Epithelial cell of proximal tubule (primary cell): ENCODE data around the gene ZNF429. TPM values are rescaled to one million over a fixed set of nuclear protein-coding genes. Genes with fewer than 3 reads are reported as not detected.
"Not testable (repeated sequence)": the region's sequence is repeated elsewhere in the genome, so short reads cannot be mapped to it uniquely, and the experiment has no call there.

Experiments
- DNase-seq: peaks from one replicate; pipeline ENCODE4 v3.0.0-alpha.2; 2011; ENCODE audit warnings: low read depth
- H3K4me3 ChIP-seq: 2 replicates; pipeline ENCODE4 v1.5.1; 2011; ENCODE audit warnings: low read depth, mild to moderate bottlenecking, low read length
- total RNA-seq: library from RNA; depleted of rRNA; stranded (reverse); fragments of >200 nt; gene quantifications from 2 replicates; pipeline ENCODE4 v1.2.3, GENCODE V29; 2015
- TF ChIP-seq, protein P1 (sequence below): conservative IDR thresholded peaks from 2 replicates; pipeline ENCODE4 v1.5.1; 2012; ENCODE audit warnings: low read depth, mild to moderate bottlenecking, low read length

ZNF429 gene
- total RNA-seq, 1 donor from 2014 or later, result 17.1 TPM

DNA sequence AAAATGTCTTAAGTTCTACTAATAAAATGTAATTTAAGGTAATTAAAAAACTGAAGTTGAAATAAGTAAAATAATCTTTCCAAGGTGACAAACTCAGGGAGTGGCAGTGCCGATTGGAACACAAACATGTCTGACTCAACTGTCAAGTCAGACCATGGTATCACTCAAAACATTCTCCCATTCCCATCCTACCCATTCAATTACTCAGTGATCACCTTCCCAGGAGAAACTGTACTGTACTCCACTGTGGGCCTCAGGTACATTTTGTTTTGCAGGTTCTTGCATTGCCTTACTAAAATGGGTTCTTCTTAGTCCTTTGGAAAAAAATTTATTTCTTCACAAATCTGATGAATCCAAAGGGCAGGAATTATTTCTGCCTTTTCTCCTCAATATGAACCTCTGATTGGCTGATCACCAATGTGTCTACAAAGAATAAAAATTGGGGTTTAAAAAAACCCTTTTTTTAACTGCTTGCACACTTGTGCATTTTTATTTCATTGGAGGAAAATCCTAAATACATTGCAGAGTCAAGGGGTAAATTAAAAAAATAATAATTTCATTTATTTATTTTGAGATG lies 96.8 kb downstream of the ZNF429 start:
- no peak for DNase-seq
- TF ChIP-seq, protein P1, sequence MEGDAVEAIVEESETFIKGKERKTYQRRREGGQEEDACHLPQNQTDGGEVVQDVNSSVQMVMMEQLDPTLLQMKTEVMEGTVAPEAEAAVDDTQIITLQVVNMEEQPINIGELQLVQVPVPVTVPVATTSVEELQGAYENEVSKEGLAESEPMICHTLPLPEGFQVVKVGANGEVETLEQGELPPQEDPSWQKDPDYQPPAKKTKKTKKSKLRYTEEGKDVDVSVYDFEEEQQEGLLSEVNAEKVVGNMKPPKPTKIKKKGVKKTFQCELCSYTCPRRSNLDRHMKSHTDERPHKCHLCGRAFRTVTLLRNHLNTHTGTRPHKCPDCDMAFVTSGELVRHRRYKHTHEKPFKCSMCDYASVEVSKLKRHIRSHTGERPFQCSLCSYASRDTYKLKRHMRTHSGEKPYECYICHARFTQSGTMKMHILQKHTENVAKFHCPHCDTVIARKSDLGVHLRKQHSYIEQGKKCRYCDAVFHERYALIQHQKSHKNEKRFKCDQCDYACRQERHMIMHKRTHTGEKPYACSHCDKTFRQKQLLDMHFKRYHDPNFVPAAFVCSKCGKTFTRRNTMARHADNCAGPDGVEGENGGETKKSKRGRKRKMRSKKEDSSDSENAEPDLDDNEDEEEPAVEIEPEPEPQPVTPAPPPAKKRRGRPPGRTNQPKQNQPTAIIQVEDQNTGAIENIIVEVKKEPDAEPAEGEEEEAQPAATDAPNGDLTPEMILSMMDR, result no peak
- no peak overlapping the region for H3K4me3 ChIP-seq

DNA sequence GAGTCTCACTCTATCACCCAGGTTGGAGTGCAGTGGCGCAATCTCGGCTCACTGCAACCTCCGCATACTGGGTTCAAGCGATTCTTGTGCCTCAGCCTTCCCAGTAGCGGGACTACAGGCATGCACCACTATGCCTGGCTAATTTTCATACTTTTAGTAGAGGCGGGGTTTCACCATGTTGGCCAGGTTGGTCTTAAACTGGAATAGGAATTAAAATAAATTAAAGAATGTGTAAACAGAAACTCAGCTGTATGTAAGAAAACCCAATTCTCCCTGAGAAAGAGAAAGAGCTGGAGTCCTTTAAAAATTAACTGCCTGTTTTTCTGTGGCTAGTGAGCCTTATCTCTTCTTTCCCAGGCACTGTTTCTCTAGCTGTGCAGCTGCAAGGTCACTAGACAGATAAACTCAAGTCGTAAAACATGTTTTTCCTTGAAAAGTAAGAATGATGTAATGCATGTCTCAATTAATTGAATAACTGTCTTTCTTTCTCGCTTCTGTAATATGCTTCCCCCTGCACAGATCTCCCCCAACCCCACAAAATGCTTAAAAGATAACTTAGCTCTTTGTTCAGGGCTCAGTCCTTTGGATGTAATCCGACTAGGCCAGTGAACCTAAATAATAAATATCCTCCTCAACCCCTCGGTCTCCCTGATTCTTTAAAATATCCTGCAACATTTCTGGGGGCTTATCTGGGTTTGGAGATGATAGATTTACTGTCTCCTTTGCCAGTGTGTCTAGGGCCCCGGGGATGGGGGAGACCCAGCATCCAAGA lies 97.4 kb downstream of the ZNF429 start:
- DNase-seq, result not testable (repeated sequence)

DNA sequence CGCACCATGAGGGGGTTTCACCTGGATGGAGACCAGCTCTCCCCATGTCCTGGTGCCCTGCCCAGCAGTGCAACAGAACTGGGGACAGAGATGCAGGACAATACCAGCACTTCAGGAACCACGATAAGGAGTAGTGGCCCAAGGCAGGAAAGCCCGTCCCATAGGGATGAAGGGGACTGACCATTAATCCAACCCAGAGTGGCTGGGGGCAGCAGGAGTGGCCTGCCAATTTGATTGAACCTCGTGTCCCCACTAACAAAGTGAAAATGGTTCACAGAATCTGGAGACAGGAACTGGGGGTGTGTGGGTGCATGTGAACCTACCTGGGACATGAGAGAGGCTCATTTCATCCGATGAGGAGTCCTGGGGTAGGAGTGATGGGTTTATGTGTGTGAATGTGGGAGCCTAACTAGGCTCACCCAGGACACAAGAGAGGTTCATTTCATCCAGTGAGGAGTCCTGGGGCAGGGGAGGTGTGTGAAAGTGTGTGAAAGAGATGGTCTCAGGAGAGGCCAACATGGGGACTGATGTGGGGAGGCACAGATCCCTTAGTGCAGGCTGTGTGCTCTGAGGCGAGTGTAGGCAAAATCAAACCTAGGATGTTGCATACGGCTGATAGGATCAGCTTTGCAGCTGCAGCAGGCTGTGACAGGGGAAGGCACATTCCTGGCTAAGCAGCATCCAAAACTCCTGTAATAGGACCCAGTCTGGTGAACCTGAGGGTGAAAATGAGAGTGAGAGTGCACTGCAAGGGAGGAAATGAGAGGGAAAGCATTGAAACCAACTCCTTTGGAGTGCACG lies 98.2 kb downstream of the ZNF429 start:
- H3K4me3 ChIP-seq, result peak overlapping the region; percentile 53
- TF ChIP-seq, protein P1, result no peak
- no peak for DNase-seq

More for the DNA sequence above, 97.4 kb downstream of the ZNF429 start:
- H3K4me3 ChIP-seq, result not testable (repeated sequence)

DNA sequence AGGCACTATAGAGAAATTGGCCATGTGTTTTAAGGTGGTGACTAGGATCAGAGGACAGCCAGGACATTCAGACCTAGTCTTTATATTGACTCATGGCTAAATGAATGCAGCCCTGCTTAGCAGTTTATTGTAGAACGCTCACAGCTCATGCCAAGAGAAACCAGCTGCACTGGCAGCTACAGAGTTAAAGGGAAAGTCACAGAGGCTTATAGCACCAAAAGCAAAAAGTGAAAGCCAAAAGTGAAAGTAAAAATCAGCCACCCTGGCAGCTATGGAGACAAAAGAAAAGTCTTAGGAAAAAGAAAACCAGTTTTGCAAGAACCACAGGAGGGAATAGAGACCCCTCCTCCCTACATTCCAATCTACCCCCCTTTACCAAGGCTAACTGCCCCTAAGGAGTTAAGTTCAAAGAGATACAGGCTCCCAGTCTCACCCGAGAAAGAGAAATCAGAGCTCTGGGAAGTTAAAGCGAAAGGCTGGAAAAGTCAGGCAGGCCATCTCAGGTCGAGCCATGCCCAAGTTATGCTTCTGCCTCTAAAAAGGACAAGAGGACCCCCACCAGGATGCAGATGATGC lies 99.0 kb downstream of the ZNF429 start:
- DNase-seq, result no peak
- TF ChIP-seq, protein P1, result no peak
- H3K4me3 ChIP-seq, result peak overlapping the region; percentile 53

Other genes starting within 250 kb of the ZNF429 start
- 2.7 and 9.8 TPM in 2 replicates for gene ZNF708, start 176.2 kb upstream of the ZNF429 start, total RNA-seq
- gene ZNF738, start 146.6 kb upstream of the ZNF429 start, total RNA-seq, result 15.0 and 17.8 TPM in 2 replicates
- 6.2 and 10.3 TPM in 2 replicates for gene ZNF493, start 108.5 kb upstream of the ZNF429 start, total RNA-seq